ENCODE data around the gene KBTBD12. TPM values are rescaled to one million over a fixed set of nuclear protein-coding genes. Genes with fewer than 3 reads are reported as not detected.

Gene KBTBD12
- total RNA-seq, 2 experiments from 2014 or later = not detected

- Mint-ChIP-seq H3K27me3 (ENCODE audit: low read depth) (peaks cover 9% of the 10 kb centered on the region), H3K36me3 (ENCODE audit: low read depth) (no peaks in the 10 kb centered on the region), H3K4me3 (no peak overlapping the region), H3K27ac (no peak overlapping the region), H3K4me1 (ENCODE audit: low read depth) (no peaks in the 10 kb centered on the region), H3K9me3 (no peaks in the 10 kb centered on the region)
- DNase-seq = no peak
- intact Hi-C loops (cut with micrococcal nuclease) = no loop called here
- CTCF ChIA-PET = interaction anchor here (0.5 kb wide), 1 partner anchor 266 kb away, joined by 5 read pairs; no protein-coding TSS in a partner anchor
Observed at GRCh38 chr3:127961963-127962362, 46.9 kb downstream of the KBTBD12 start.

- no peaks in the 10 kb centered on the region for H3K36me3 Mint-ChIP-seq (ENCODE audit: low read depth)
- peaks cover 9% of the 10 kb centered on the region for H3K27me3 Mint-ChIP-seq (ENCODE audit: low read depth)
- no peaks in the 10 kb centered on the region for H3K4me1 Mint-ChIP-seq (ENCODE audit: low read depth)
- H3K9me3 Mint-ChIP-seq = no peaks in the 10 kb centered on the region
- DNase-seq = no peak
- CTCF ChIA-PET = no interaction called here
- H3K4me3 Mint-ChIP-seq = no peak overlapping the region
- intact Hi-C loops (cut with micrococcal nuclease) = no loop called here
- no peak overlapping the region for H3K27ac Mint-ChIP-seq
Observed at GRCh38 chr3:127962937-127963336, 47.9 kb downstream of the KBTBD12 start.

GRCh38 chr3:127964053-127964452, 49.0 kb downstream of the KBTBD12 start:
- H3K4me3 Mint-ChIP-seq = no peak overlapping the region
- H3K4me1 Mint-ChIP-seq (ENCODE audit: low read depth) = no peaks in the 10 kb centered on the region
- H3K27ac Mint-ChIP-seq = no peak overlapping the region
- H3K36me3 Mint-ChIP-seq (ENCODE audit: low read depth) = no peaks in the 10 kb centered on the region
- DNase-seq = no peak
- no peaks in the 10 kb centered on the region for H3K9me3 Mint-ChIP-seq
- peaks cover 12% of the 10 kb centered on the region for H3K27me3 Mint-ChIP-seq (ENCODE audit: low read depth)
- intact Hi-C loops (cut with micrococcal nuclease) = no loop called here
- CTCF ChIA-PET = no interaction called here

- CTCF ChIA-PET = no interaction called here
- H3K4me1 Mint-ChIP-seq (ENCODE audit: low read depth) = no peaks in the 10 kb centered on the region
- no peak overlapping the region for H3K27ac Mint-ChIP-seq
- no peak overlapping the region for H3K4me3 Mint-ChIP-seq
- H3K36me3 Mint-ChIP-seq (ENCODE audit: low read depth) = no peaks in the 10 kb centered on the region
- DNase-seq = no peak
- intact Hi-C loops (cut with micrococcal nuclease) = no loop called here
- peaks cover 12% of the 10 kb centered on the region for H3K27me3 Mint-ChIP-seq (ENCODE audit: low read depth)
- H3K9me3 Mint-ChIP-seq = no peaks in the 10 kb centered on the region
Observed at GRCh38 chr3:127964816-127965215, 49.8 kb downstream of the KBTBD12 start.

GRCh38 chr3:127967316-127967715, 52.3 kb downstream of the KBTBD12 start:
- H3K36me3 Mint-ChIP-seq (ENCODE audit: low read depth) = no peaks in the 10 kb centered on the region
- no peaks in the 10 kb centered on the region for H3K9me3 Mint-ChIP-seq
- no peaks in the 10 kb centered on the region for H3K4me1 Mint-ChIP-seq (ENCODE audit: low read depth)
- H3K4me3 Mint-ChIP-seq = no peak overlapping the region
- CTCF ChIA-PET = no interaction called here
- no peak overlapping the region for H3K27ac Mint-ChIP-seq
- intact Hi-C loops (cut with micrococcal nuclease) = no loop called here
- DNase-seq = no peak
- peaks cover 18% of the 10 kb centered on the region for H3K27me3 Mint-ChIP-seq (ENCODE audit: low read depth)

- no peaks in the 10 kb centered on the region for H3K36me3 Mint-ChIP-seq (ENCODE audit: low read depth)
- H3K4me3 Mint-ChIP-seq = no peak overlapping the region
- no peaks in the 10 kb centered on the region for H3K9me3 Mint-ChIP-seq
- intact Hi-C loops (cut with micrococcal nuclease) = loop anchor here (1.0 to 5.0 kb wide), 4 partner anchors 179 to 396 kb away; no protein-coding TSS in a partner anchor
- no peaks in the 10 kb centered on the region for H3K4me1 Mint-ChIP-seq (ENCODE audit: low read depth)
- peak; percentile 31 for DNase-seq
- CTCF ChIA-PET = interaction anchor here (0.7 to 1.3 kb wide), 3 partner anchors 276 to 395 kb away, joined by 3 read pairs; no protein-coding TSS in a partner anchor
- peaks cover 14% of the 10 kb centered on the region for H3K27me3 Mint-ChIP-seq (ENCODE audit: low read depth)
- H3K27ac Mint-ChIP-seq = no peak overlapping the region
Observed at GRCh38 chr3:127970966-127971592, 56.0 kb downstream of the KBTBD12 start.

GRCh38 chr3:127974226-127974625, 59.2 kb downstream of the KBTBD12 start:
- CTCF ChIA-PET = no interaction called here
- H3K27me3 Mint-ChIP-seq (ENCODE audit: low read depth) = peaks cover 17% of the 10 kb centered on the region
- H3K4me3 Mint-ChIP-seq = no peak overlapping the region
- H3K4me1 Mint-ChIP-seq (ENCODE audit: low read depth) = no peaks in the 10 kb centered on the region
- intact Hi-C loops (cut with micrococcal nuclease) = loop anchor here (5.0 kb wide), 1 partner anchor 182 kb away; no protein-coding TSS in a partner anchor
- H3K36me3 Mint-ChIP-seq (ENCODE audit: low read depth) = peaks cover 1% of the 10 kb centered on the region
- no peak overlapping the region for H3K27ac Mint-ChIP-seq
- peaks cover 4% of the 10 kb centered on the region for H3K9me3 Mint-ChIP-seq
- no peak for DNase-seq

- H3K36me3 Mint-ChIP-seq (ENCODE audit: low read depth) = peaks cover 1% of the 10 kb centered on the region
- no peak overlapping the region for H3K27ac Mint-ChIP-seq
- CTCF ChIA-PET = interaction anchor here (0.6 kb wide), 1 partner anchor 327 kb away, joined by 3 read pairs; no protein-coding TSS in a partner anchor
- H3K4me3 Mint-ChIP-seq = no peak overlapping the region
- DNase-seq = no peak
- peaks cover 4% of the 10 kb centered on the region for H3K9me3 Mint-ChIP-seq
- H3K4me1 Mint-ChIP-seq (ENCODE audit: low read depth) = no peaks in the 10 kb centered on the region
- intact Hi-C loops (cut with micrococcal nuclease) = no loop called here
- peaks cover 17% of the 10 kb centered on the region for H3K27me3 Mint-ChIP-seq (ENCODE audit: low read depth)
Observed at GRCh38 chr3:127975153-127976029, 60.4 kb downstream of the KBTBD12 start.

GRCh38 chr3:127978636-127979035, 63.6 kb downstream of the KBTBD12 start:
- H3K27ac Mint-ChIP-seq = no peak overlapping the region
- H3K4me3 Mint-ChIP-seq = no peak overlapping the region
- peaks cover 4% of the 10 kb centered on the region for H3K9me3 Mint-ChIP-seq
- no peaks in the 10 kb centered on the region for H3K4me1 Mint-ChIP-seq (ENCODE audit: low read depth)
- H3K27me3 Mint-ChIP-seq (ENCODE audit: low read depth) = peaks cover 12% of the 10 kb centered on the region
- intact Hi-C loops (cut with micrococcal nuclease) = no loop called here
- DNase-seq = no peak
- CTCF ChIA-PET = interaction anchor here (1.3 kb wide), 1 partner anchor 404 kb away, joined by 3 read pairs; no protein-coding TSS in a partner anchor
- peaks cover 1% of the 10 kb centered on the region for H3K36me3 Mint-ChIP-seq (ENCODE audit: low read depth)

GRCh38 chr3:127979473-127979872, 64.4 kb downstream of the KBTBD12 start:
- CTCF ChIA-PET = interaction anchor here (1.3 kb wide), 1 partner anchor 404 kb away, joined by 3 read pairs; no protein-coding TSS in a partner anchor
- Mint-ChIP-seq H3K36me3 (ENCODE audit: low read depth) (peaks cover 1% of the 10 kb centered on the region), H3K9me3 (peaks cover 4% of the 10 kb centered on the region), H3K27me3 (ENCODE audit: low read depth) (peaks cover 13% of the 10 kb centered on the region), H3K27ac (no peak overlapping the region), H3K4me1 (ENCODE audit: low read depth) (no peaks in the 10 kb centered on the region), H3K4me3 (no peak overlapping the region)
- intact Hi-C loops (cut with micrococcal nuclease) = no loop called here
- DNase-seq = no peak

- no peaks in the 10 kb centered on the region for H3K4me1 Mint-ChIP-seq (ENCODE audit: low read depth)
- peaks cover 13% of the 10 kb centered on the region for H3K27me3 Mint-ChIP-seq (ENCODE audit: low read depth)
- intact Hi-C loops (cut with micrococcal nuclease) = no loop called here
- peaks cover 1% of the 10 kb centered on the region for H3K36me3 Mint-ChIP-seq (ENCODE audit: low read depth)
- H3K9me3 Mint-ChIP-seq = peaks cover 4% of the 10 kb centered on the region
- CTCF ChIA-PET = no interaction called here
- no peak overlapping the region for H3K27ac Mint-ChIP-seq
- no peak for DNase-seq
- no peak overlapping the region for H3K4me3 Mint-ChIP-seq
Observed at GRCh38 chr3:127981097-127981496, 66.1 kb downstream of the KBTBD12 start.

GRCh38 chr3:127982155-127982554, 67.1 kb downstream of the KBTBD12 start:
- peaks cover 7% of the 10 kb centered on the region for H3K27me3 Mint-ChIP-seq (ENCODE audit: low read depth)
- no peak overlapping the region for H3K27ac Mint-ChIP-seq
- peaks cover 2% of the 10 kb centered on the region for H3K9me3 Mint-ChIP-seq
- H3K4me1 Mint-ChIP-seq (ENCODE audit: low read depth) = no peaks in the 10 kb centered on the region
- CTCF ChIA-PET = no interaction called here
- peaks cover 1% of the 10 kb centered on the region for H3K36me3 Mint-ChIP-seq (ENCODE audit: low read depth)
- intact Hi-C loops (cut with micrococcal nuclease) = no loop called here
- H3K4me3 Mint-ChIP-seq = no peak overlapping the region
- DNase-seq = no peak
